ENCODE data around the gene NUDT3.
A peak's percentile ranks its signal among the peaks of the same experiment; 100 is the strongest.

The NUDT3 gene

DNA sequence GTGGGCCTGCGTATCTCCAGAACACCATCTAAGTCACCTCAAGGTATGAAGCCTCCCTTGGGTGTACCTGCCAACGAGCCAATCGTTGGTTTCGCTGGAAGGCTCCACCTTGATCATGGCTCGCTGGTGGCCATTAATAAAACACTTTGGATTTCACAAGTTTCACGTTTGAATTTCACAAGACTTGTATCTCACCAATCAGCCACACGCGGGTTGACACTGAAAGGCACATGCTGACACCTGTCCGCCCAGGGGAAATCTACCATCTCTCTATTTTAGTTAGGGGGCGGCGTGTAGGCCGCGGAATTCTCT is 156.4 kb downstream of the NUDT3 start:
- DNase-seq: peak; percentile 85

DNA sequence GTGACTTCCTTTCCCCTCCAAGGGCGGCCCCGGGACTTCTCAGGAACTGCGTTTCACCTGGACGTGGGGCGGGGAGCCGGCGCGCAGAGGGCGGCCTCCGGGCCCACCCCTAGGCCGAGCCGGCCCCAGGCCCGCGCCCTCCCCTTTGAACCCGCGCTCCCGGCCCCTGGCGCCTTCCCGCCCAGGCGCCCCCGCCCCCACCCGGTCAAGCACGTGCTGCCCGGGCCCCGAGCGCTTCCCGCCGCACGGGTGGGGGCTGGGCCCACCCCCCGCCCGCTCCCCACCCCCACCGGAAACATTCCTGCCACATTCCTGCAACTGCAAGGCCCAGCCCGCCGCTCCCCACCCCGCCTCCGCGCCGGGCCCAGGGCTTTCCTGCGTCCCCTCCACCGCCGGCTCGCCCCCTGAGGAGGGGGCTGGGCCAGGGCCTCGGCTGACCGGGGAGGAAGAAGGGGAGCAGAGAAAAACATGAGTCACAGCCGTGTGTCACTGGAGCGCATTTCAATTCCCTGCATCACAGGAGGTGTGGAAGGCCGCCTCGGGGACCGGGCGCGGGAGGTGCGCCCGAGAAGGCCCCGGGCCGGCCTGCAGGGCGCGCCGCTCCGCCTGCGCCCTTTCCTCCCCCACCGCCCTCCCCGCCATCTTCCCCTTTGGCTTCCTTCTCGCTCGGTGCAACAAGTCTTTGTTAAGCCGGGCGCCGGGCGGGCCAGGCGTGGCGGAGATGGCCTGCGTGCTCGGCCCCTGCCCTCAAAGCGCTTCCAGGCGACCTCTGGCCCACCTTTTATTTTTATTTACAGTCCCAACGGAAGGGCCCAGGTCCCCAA is 156.9 kb downstream of the NUDT3 start:
- DNase-seq: peak; percentile 88

DNA sequence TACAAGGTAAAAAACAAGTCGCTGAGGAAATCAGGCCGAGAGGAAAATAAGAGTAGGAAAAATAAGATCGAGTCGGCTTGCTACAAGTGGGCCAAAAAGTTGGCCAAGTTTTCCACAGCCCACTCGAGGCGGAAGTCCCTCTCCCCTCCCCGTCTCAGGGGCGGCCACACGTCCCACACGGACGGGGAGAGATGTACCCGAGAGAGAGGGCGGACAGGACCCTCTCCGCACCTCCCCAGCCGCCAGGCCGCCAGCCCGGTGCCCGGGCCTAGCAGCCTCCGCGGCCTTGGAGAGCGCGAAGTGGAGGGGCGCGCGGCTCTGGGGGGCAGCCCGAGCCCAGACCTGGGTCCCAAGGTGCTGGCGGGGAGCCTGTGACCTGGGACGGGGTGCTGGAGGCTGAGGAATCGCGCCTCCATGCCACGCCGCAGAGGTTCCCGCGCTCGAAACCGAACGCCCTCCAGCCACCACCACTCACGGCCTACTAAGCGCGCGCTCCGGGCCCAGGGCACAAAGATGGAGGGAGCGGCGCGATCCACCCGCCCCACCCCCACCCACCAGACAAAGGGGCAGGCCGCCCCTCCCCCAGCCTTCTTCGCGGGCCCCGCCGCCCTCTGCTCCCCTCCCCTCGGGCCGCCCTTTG is 157.7 kb downstream of the NUDT3 start:
- no peak for DNase-seq

DNA sequence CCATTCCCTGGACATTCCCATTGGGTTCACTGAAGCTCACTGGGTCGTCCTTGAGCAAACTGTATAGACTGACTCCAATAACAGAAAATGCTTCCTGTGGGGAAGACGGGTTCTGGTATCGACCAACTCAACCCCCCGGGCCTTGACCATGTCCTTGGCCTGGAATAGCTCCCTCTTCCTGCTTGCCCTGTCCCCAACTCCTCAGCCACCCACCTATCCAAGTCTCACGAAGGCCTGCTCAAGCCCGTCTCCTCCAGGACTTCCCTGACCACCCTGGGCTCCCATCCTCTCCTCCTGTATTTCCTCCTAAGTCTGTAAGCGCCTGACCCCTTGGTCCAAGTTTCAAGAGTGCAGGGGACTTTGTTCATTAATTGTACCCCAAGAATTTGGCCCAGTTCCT is 158.6 kb downstream of the NUDT3 start:
- peak; percentile 60 for DNase-seq

DNA sequence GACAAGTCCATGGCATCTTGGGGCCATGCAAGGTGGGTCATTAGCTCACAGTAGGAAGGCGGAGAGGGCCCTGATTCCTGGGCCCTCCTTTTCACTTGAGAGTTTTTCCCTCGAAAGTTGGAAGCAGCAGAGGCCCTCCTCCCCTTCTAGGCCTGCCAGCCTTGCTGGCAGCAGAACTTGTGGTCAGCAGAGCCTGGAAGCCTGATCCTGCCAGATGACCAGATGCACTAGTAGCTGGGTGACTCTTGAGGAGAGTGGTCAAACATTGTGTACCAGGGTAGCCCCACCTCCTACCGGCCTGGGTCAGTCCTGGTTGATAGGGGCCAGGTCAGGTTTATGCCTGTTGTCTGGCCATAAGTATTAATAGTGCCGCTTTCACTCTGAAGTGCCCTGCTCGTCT is 159.6 kb downstream of the NUDT3 start:
- peak; percentile 58 for DNase-seq

DNA sequence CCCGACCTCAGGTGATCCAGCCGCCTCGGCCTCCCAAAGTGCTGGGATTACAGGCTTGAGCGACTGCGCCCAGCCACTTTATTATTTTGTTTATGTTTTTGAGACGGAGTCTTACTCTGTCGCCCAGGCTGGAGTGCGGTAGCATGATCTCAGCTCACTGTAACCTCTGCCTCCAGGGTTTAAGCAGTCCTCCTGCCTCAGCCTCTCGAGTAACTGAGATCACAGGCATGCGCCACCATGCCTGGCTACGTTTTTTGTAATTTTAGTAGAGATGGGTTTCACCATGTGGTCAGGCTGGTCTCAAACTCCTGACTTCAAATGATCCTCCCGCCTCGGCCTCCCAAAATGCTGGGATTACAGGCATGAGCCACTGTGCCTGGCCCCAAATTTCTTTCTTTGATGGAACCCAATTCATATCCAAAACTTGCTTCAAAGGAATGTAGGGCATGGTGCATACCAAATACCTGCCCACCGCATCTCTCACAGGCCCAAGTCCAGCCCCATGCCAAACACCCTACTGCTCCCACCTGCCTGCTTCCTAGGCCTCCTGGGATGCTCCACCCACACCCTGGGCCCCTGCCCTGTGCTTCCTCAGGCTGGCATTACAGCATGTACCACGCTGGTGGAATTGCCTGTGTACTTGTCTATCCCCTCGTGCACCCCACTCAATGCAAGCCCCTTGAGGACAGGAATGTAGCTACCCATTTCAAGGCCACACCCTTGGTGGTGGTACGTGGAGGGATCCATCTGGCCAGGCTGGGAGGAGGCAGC is 160.7 kb downstream of the NUDT3 start:
- DNase-seq: peak; percentile 46

DNA sequence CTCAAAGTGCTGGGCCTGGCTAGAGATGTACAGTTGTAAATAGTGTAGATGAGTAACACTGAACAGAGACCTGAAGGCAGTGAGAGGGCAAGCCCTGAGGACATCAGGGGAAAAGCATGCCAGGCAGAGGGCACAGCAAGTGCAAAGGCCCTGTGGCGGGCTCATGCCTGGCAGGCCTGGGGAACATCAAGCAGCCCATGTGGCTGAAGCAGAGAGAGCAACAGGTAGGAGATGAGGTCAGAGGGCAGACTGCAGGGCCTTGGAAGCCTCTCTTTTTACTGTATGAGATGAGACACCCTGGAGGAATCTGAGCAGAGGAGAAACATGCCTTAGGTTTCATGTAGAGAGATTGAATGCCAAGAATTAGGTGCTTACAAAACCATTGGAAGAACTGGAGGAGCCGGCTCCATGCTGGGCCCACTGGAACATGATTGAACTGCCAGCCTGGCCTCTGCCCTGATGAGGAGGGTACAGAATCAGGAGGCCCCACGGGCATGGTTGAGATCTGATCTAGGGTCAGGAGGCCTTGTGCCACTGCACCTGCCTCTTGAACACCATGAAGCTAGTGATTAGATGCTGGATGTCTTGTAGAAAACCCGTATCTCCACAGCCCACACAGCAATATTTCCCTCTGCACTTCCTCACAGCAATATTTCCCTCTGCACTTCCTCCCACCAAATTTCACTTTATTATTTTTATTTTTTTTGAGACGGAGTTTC is 161.7 kb downstream of the NUDT3 start:
- peak; percentile 57 for DNase-seq

DNA sequence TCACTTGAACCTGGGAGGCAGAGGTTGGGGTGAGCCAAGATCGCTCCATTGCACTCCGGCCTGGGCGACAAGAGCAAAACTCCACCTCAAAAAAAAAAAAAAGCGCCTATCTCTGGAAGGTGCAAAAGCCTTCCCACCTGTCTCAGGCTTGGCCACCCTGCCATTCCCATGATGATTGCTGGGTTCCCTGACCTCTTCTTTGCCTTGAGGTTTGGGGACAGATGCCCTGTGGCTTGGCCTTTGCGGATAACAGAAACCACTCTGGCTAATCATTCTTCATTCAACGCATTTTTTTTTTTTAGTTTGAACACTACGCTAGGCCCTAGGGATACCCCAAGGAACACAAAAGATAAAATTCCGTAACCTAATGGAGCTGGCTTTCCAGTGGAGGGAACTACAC is 162.6 kb downstream of the NUDT3 start:
- DNase-seq: peak; percentile 27

Data from activated effector memory CD4-positive, alpha-beta T cell treated with anti-CD3 and anti-CD28 coated beads, Interleukin-2, amount 50 U/mL, for 16 hours (primary cell).